ENCODE data around the gene TMC1. TPM values are rescaled to one million over a fixed set of nuclear protein-coding genes. Genes with fewer than 3 reads are reported as not detected.
"Not testable (repeated sequence)": the region's sequence is repeated elsewhere in the genome, so short reads cannot be mapped to it uniquely, and the experiment has no call there.

TMC1 gene
- total and polyA plus RNA-seq, 4 experiments from 2014 or later, result not detected

- H3K36me3 Mint-ChIP-seq, result no peaks in the 10 kb centered on the region
- Histone ChIP-seq H3K9me3 (ENCODE audit: control insufficient read depth in 1 of 2, low read length in 2 of 2) (no peaks in the 10 kb centered on the region), H3K4me3 (ENCODE audit: low read length in 2 of 2) (no peak overlapping the region), H3K4me1 (ENCODE audit: insufficient read depth, low read length) (no peaks in the 10 kb centered on the region), H3K27ac (ENCODE audit: low read depth, low read length) (no peak overlapping the region), H3K27me3 (ENCODE audit: insufficient read depth, low read length) (peaks cover 5% of the 10 kb centered on the region), H3K36me3 (ENCODE audit: insufficient read depth, low read length) (no peaks in the 10 kb centered on the region)
- no peak for DNase-seq
- CTCF ChIA-PET (ENCODE audit: partially characterized antibody), result interaction anchor here (0.6 to 1.0 kb wide), 2 partner anchors 18 to 95 kb away, joined by 3 to 4 read pairs; no protein-coding TSS in a partner anchor
- peaks cover 0 to 5% of the 10 kb centered on the region in 2 donors for H3K27me3 Mint-ChIP-seq
- peaks cover 0 to 6% (median under 1%) of the 10 kb centered on the region in 8 donors for H3K9me3 Mint-ChIP-seq
- no peaks in the 10 kb centered on the region for H3K4me1 Mint-ChIP-seq
- POLR2A ChIA-PET (ENCODE audit: partially characterized antibody), result no interaction called here
- intact Hi-C loops (cut with micrococcal nuclease), result no loop called here
- H3K4me3 Mint-ChIP-seq, result no peak overlapping the region
- H3K27ac Mint-ChIP-seq, result no peak overlapping the region
These were observed 317.7 kb downstream of the TMC1 start for GRCh38 chr9:72839085-72839484.

GRCh38 chr9:72843520-72844439 lies 322.4 kb downstream of the TMC1 start:
- POLR2A ChIA-PET (ENCODE audit: partially characterized antibody), result no interaction called here
- H3K36me3 ChIP-seq (ENCODE audit: insufficient read depth, low read length), result no peaks in the 10 kb centered on the region
- Mint-ChIP-seq H3K36me3 (no peaks in the 10 kb centered on the region), H3K9me3 (peaks cover 2 to 32% (median 18%) of the 10 kb centered on the region in 8 donors), H3K4me3 (no peak overlapping the region), H3K27ac (no peak overlapping the region), H3K4me1 (no peaks in the 10 kb centered on the region), H3K27me3 (peaks cover 0 to 9% of the 10 kb centered on the region in 2 donors)
- no peak for DNase-seq
- no peaks in the 10 kb centered on the region for H3K4me1 ChIP-seq (ENCODE audit: insufficient read depth, low read length)
- no peaks in the 10 kb centered on the region for H3K27me3 ChIP-seq (ENCODE audit: insufficient read depth, low read length)
- intact Hi-C loops (cut with micrococcal nuclease), result no loop called here
- no peak overlapping the region for H3K27ac ChIP-seq (ENCODE audit: low read depth, low read length)
- no peaks in the 10 kb centered on the region for H3K9me3 ChIP-seq (ENCODE audit: control insufficient read depth in 1 of 2, low read length in 2 of 2)
- CTCF ChIA-PET (ENCODE audit: partially characterized antibody), result no interaction called here
- no peak overlapping the region for H3K4me3 ChIP-seq (ENCODE audit: low read length in 2 of 2)

DNA sequence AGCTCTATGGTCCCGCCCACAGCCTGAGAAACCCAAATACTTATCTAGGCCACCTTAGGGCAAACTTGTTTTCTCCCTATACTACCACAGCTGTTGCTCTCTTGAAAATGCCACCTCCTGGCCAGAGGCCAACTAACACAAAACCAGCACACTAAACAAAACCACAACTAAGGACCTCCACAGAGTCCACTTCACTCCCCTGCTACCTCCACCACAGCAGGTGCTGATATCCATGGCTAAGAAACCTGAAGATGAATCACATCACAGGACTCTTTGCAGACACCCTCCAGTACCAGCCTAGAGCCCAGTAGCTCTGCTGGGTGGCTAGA lies 323.0 kb downstream of the TMC1 start:
- Histone ChIP-seq H3K27me3 (ENCODE audit: insufficient read depth, low read length) (no peaks in the 10 kb centered on the region), H3K4me1 (ENCODE audit: insufficient read depth, low read length) (no peaks in the 10 kb centered on the region), H3K27ac (ENCODE audit: low read depth, low read length) (no peak overlapping the region), H3K4me3 (ENCODE audit: low read length in 2 of 2) (no peak overlapping the region), H3K36me3 (ENCODE audit: insufficient read depth, low read length) (no peaks in the 10 kb centered on the region), H3K9me3 (ENCODE audit: control insufficient read depth in 1 of 2, low read length in 2 of 2) (no peaks in the 10 kb centered on the region)
- Mint-ChIP-seq H3K9me3 (peaks cover 2 to 32% (median 18%) of the 10 kb centered on the region in 8 donors), H3K36me3 (no peaks in the 10 kb centered on the region), H3K27ac (no peak overlapping the region), H3K4me1 (no peaks in the 10 kb centered on the region), H3K4me3 (no peak overlapping the region), H3K27me3 (peaks cover 0 to 9% of the 10 kb centered on the region in 2 donors)
- DNase-seq, result no peak
- POLR2A ChIA-PET (ENCODE audit: partially characterized antibody), result no interaction called here
- intact Hi-C loops (cut with micrococcal nuclease), result no loop called here
- CTCF ChIA-PET (ENCODE audit: partially characterized antibody), result no interaction called here

- not testable (repeated sequence) for H3K27ac Mint-ChIP-seq; H3K27me3 ChIP-seq (ENCODE audit: insufficient read depth, low read length); H3K4me1 Mint-ChIP-seq
These were observed 323.6 kb downstream of the TMC1 start for GRCh38 chr9:72845052-72845451.

GRCh38 chr9:72850209-72850608 lies 328.8 kb downstream of the TMC1 start:
- intact Hi-C loops (cut with micrococcal nuclease); H3K4me3 ChIP-seq (ENCODE audit: low read length in 2 of 2); H3K27ac Mint-ChIP-seq; H3K27me3 ChIP-seq (ENCODE audit: insufficient read depth, low read length); POLR2A ChIA-PET (ENCODE audit: partially characterized antibody); H3K27me3 Mint-ChIP-seq; H3K4me3 Mint-ChIP-seq; CTCF ChIA-PET (ENCODE audit: partially characterized antibody); H3K36me3 Mint-ChIP-seq; H3K4me1 Mint-ChIP-seq; H3K4me1 ChIP-seq (ENCODE audit: insufficient read depth, low read length); H3K27ac ChIP-seq (ENCODE audit: low read depth, low read length); DNase-seq; H3K36me3 ChIP-seq (ENCODE audit: insufficient read depth, low read length); H3K9me3 ChIP-seq (ENCODE audit: control insufficient read depth in 1 of 2, low read length in 2 of 2): not testable (repeated sequence)
- H3K9me3 Mint-ChIP-seq, result peaks cover 0 to 17% (median 10%) of the 10 kb centered on the region in 8 donors

More at GRCh38 chr9:72845052-72845451, 323.6 kb downstream of the TMC1 start:
- H3K27me3 Mint-ChIP-seq; H3K36me3 Mint-ChIP-seq; CTCF ChIA-PET (ENCODE audit: partially characterized antibody); H3K9me3 ChIP-seq (ENCODE audit: control insufficient read depth in 1 of 2, low read length in 2 of 2); DNase-seq; H3K27ac ChIP-seq (ENCODE audit: low read depth, low read length); H3K4me1 ChIP-seq (ENCODE audit: insufficient read depth, low read length); intact Hi-C loops (cut with micrococcal nuclease); H3K4me3 Mint-ChIP-seq; H3K4me3 ChIP-seq (ENCODE audit: low read length in 2 of 2); H3K36me3 ChIP-seq (ENCODE audit: insufficient read depth, low read length): not testable (repeated sequence)
- POLR2A ChIA-PET (ENCODE audit: partially characterized antibody), result interaction anchor here (0.7 kb wide), 1 partner anchor 35 kb away, joined by 4 read pairs; no protein-coding TSS in a partner anchor
- peaks cover 2 to 32% (median 18%) of the 10 kb centered on the region in 8 donors for H3K9me3 Mint-ChIP-seq

GRCh38 chr9:72855321-72855720 lies 333.9 kb downstream of the TMC1 start:
- Mint-ChIP-seq H3K36me3 (no peaks in the 10 kb centered on the region), H3K4me1 (peaks cover 0 to 4% (median 0%) of the 10 kb centered on the region in 4 donors), H3K4me3 (no peak overlapping the region), H3K27me3 (no peaks in the 10 kb centered on the region), H3K27ac (no peak overlapping the region), H3K9me3 (peaks cover 0 to 2% (median 0%) of the 10 kb centered on the region in 8 donors)
- H3K36me3 ChIP-seq (ENCODE audit: insufficient read depth, low read length), result no peaks in the 10 kb centered on the region
- H3K27ac ChIP-seq (ENCODE audit: low read depth, low read length), result no peak overlapping the region
- CTCF ChIA-PET (ENCODE audit: partially characterized antibody), result no interaction called here
- no peak overlapping the region for H3K4me3 ChIP-seq (ENCODE audit: low read length in 2 of 2)
- H3K9me3 ChIP-seq (ENCODE audit: control insufficient read depth in 1 of 2, low read length in 2 of 2), result no peaks in the 10 kb centered on the region
- intact Hi-C loops (cut with micrococcal nuclease), result loop anchor here (2.0 kb wide), 1 partner anchor 329 kb away; no protein-coding TSS in a partner anchor
- no peaks in the 10 kb centered on the region for H3K4me1 ChIP-seq (ENCODE audit: insufficient read depth, low read length)
- H3K27me3 ChIP-seq (ENCODE audit: insufficient read depth, low read length), result no peaks in the 10 kb centered on the region
- POLR2A ChIA-PET (ENCODE audit: partially characterized antibody), result no interaction called here
- no peak for DNase-seq

DNA sequence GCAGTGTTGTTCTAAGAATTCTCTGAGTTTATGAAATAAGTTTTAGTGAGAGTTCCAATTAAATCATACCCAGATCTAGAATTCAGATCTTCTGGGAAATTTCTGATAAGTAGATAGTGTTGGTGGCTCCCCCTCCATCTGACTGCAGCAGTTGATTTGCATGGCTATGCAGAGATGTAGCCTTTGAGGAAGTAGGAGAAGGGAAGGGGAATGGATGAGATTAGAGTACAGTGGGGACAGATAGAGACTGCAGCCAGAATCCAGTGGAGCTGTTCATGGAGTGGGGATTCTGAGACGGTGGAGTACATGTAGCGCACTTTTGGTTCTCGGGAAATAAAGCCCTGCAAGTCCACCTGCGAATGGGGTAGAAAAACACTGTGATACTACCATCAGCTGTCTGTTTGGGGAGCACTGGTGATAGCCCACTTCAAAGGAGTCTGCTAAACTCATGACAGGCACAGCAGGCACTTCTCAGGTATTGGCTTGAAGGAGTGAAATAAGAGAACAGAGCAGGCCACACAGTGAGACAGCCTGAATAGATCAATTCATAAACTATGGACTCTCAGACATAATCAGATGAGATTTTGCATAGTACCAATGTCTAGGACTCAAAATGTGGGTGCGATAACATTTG lies 334.6 kb downstream of the TMC1 start:
- Histone ChIP-seq H3K9me3 (ENCODE audit: control insufficient read depth in 1 of 2, low read length in 2 of 2) (no peaks in the 10 kb centered on the region), H3K36me3 (ENCODE audit: insufficient read depth, low read length) (no peaks in the 10 kb centered on the region), H3K4me3 (ENCODE audit: low read length in 2 of 2) (no peak overlapping the region), H3K27me3 (ENCODE audit: insufficient read depth, low read length) (no peaks in the 10 kb centered on the region), H3K27ac (ENCODE audit: low read depth, low read length) (no peak overlapping the region), H3K4me1 (ENCODE audit: insufficient read depth, low read length) (no peaks in the 10 kb centered on the region)
- Mint-ChIP-seq H3K27me3 (no peaks in the 10 kb centered on the region), H3K36me3 (no peaks in the 10 kb centered on the region), H3K4me1 (peaks cover 0 to 4% (median 0%) of the 10 kb centered on the region in 4 donors), H3K4me3 (no peak overlapping the region), H3K27ac (no peak overlapping the region), H3K9me3 (peaks cover 0 to 2% (median 0%) of the 10 kb centered on the region in 8 donors)
- intact Hi-C loops (cut with micrococcal nuclease), result loop anchor here (2.0 kb wide), 1 partner anchor 329 kb away; no protein-coding TSS in a partner anchor
- CTCF ChIA-PET (ENCODE audit: partially characterized antibody), result no interaction called here
- no peak for DNase-seq
- POLR2A ChIA-PET (ENCODE audit: partially characterized antibody), result no interaction called here

Data from CD4-positive, alpha-beta memory T cell (primary cell).